UCSD-AML1 (cell line): ENCODE measurements around the gene ALKBH3.

Source experiments
- DNase-seq: peaks from one replicate; lab custom pipeline; 2025; ENCODE audit not compliant: unreplicated experiment; lab: John Stamatoyannopoulos, UW

ALKBH3 gene

GRCh38 chr11:43880640-43881159 is at the start of gene ALKBH3:
ALKBH3 (plus strand) TSS chr11:43880831; CDS start chr11:43882653, 1,822 bp downstream.
- DNase-seq: peak; percentile 93

GRCh38 chr11:43830928-43831440 is 49.6 kb upstream of the ALKBH3 start:
- DNase-seq: no peak

- DNase-seq: no peak
These were observed 48.1 kb upstream of the ALKBH3 start for GRCh38 chr11:43832536-43832935.

GRCh38 chr11:43833657-43834073 is 47.0 kb upstream of the ALKBH3 start:
- DNase-seq: no peak

- no peak for DNase-seq
These were observed 46.3 kb upstream of the ALKBH3 start for GRCh38 chr11:43834286-43834685.

- no peak for DNase-seq
These were observed 45.5 kb upstream of the ALKBH3 start for GRCh38 chr11:43835104-43835503.

GRCh38 chr11:43837879-43838278 is 42.8 kb upstream of the ALKBH3 start:
- DNase-seq: no peak

GRCh38 chr11:43842021-43842420 is 38.6 kb upstream of the ALKBH3 start:
- DNase-seq: no peak

GRCh38 chr11:43845816-43846215 is 34.8 kb upstream of the ALKBH3 start:
- no peak for DNase-seq

GRCh38 chr11:43852057-43852636 is 28.5 kb upstream of the ALKBH3 start:
- DNase-seq: peak; percentile 19

GRCh38 chr11:43853781-43854180 is 26.9 kb upstream of the ALKBH3 start:
- no peak for DNase-seq

GRCh38 chr11:43856993-43857392 is 23.6 kb upstream of the ALKBH3 start:
- no peak for DNase-seq

- DNase-seq: no peak
These were observed 19.5 kb upstream of the ALKBH3 start for GRCh38 chr11:43861141-43861540.

GRCh38 chr11:43866520-43866919 is 14.1 kb upstream of the ALKBH3 start:
- no peak for DNase-seq

- no peak for DNase-seq
These were observed 13.7 kb upstream of the ALKBH3 start for GRCh38 chr11:43866969-43867368.

GRCh38 chr11:43868852-43869567 is 11.6 kb upstream of the ALKBH3 start:
- peak; percentile 29 for DNase-seq

- DNase-seq: no peak
These were observed 9.6 kb upstream of the ALKBH3 start for GRCh38 chr11:43871051-43871450.

GRCh38 chr11:43872995-43873394 is 7.6 kb upstream of the ALKBH3 start:
- no peak for DNase-seq

- DNase-seq: no peak
These were observed 6.6 kb upstream of the ALKBH3 start for GRCh38 chr11:43874078-43874477.

- no peak for DNase-seq
These were observed 5.9 kb upstream of the ALKBH3 start for GRCh38 chr11:43874738-43875137.

- no peak for DNase-seq
These were observed 617 bp upstream of the ALKBH3 start for GRCh38 chr11:43879789-43880639.
